Vagina (tissue), 2 donors: ENCODE results near the gene NUDT22.

Experiments
- POLR2AphosphoS5 ChIP-seq, 2 donors: sonication (generic); formaldehyde crosslinking; IDR thresholded peaks; one replicate each; pipeline ENCODE4 v1.9.0; 2017; ENCODE audit warnings: antibody characterized with exemption in 2 of 2, mild to moderate bottlenecking in 2 of 2, low read depth in 1 of 2; ENCODE audit not compliant: insufficient read depth in 1 of 2
- TF ChIP-seq, protein P1 (sequence below), 3 experiments: fragments of 450-650 bp in 2 of 3; fragments of 200-600 bp in 1 of 3; sonication (generic) in 1 of 3; IDR thresholded peaks; one replicate each; pipeline ENCODE4 v1.5.1; 2017 to 2019; ENCODE audit warnings: antibody characterized with exemption in 3 of 3, mild to moderate bottlenecking in 2 of 3, moderate library complexity in 2 of 3

DNA sequence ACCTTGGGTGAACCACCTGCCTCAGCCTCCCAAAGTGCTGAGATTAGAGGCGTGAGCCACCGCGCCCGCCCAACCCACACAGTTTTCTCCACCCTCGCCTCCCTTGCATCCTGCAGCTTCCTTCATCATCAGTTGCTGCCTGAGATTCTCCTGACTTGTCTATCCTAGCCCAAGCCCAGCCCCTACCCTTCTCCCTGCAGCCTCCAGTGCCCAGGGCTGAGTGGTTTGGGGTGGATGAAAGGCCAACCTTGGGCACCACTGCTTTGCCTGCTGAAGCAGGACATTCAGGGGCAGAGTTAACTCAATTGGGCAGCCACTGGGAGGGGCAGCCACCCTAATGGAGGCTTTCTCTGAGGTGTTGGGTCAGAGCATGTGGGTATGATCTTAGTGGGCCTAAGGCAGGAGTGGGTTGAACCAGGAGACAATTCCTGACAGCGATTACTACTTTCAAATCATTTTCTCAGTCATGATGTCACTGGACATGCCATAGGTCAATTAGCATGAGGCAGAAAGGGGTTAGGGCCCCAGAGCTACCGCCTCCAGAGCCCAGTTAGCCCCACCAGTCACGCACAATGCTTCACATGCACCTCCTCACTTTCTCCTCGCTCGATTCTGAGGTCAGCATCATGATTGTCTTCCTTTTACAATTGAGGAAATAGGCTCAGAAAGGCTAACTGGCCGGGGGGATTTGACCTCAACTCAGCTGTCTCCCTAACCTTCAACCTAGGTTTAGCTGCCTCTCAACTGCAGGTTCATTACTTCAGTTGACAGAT, 13.8 kb downstream of the NUDT22 start:
- TF ChIP-seq, protein P1, sequence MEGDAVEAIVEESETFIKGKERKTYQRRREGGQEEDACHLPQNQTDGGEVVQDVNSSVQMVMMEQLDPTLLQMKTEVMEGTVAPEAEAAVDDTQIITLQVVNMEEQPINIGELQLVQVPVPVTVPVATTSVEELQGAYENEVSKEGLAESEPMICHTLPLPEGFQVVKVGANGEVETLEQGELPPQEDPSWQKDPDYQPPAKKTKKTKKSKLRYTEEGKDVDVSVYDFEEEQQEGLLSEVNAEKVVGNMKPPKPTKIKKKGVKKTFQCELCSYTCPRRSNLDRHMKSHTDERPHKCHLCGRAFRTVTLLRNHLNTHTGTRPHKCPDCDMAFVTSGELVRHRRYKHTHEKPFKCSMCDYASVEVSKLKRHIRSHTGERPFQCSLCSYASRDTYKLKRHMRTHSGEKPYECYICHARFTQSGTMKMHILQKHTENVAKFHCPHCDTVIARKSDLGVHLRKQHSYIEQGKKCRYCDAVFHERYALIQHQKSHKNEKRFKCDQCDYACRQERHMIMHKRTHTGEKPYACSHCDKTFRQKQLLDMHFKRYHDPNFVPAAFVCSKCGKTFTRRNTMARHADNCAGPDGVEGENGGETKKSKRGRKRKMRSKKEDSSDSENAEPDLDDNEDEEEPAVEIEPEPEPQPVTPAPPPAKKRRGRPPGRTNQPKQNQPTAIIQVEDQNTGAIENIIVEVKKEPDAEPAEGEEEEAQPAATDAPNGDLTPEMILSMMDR (IDR thresholded peaks at IDR 0.05), result no peak
- TF ChIP-seq POLR2AphosphoS5 (IDR thresholded peaks at IDR 0.05; ENCODE audit: insufficient read depth in 1 of 2, low read depth in 1 of 2), result no peak
